ENCODE results near the gene SUGT1. TPM values are rescaled to one million over a fixed set of nuclear protein-coding genes. Genes with fewer than 3 reads are reported as not detected.

The SUGT1 gene
- total RNA-seq, 4 donors from 2014 or later = 27.3 to 47.3 (median 37.6) TPM

GRCh38 chr13:52642131-52642530 lies 10.5 kb upstream of the SUGT1 start, which contains the start of gene HNRNPA1L2:
TSS of gene HNRNPA1L2 (plus strand) at chr13:52642431. CDS start at chr13:52642493, 62 bp downstream.
- 98 to 99% methylated on average over 7 of the region's 7 CpGs for WGBS, 2 donors

DNA sequence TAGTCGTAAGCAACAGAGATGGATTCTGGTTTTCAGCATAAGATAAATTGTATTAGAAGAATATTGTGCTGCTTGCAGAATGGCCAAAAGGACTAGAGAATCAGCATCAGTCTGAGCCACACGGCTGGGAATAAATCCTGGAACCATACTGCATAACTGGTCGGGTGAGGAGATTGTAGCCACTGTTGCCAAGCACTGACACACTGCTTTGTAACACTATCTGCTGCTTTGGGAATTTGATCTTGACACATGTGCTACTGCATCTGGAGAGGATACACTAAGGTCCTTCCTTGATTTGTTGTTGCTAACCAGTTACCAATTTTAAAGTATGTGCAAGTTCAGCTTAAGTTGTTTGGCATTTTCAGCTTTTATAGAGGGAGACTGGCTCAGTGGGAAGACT lies 8.5 kb upstream of the SUGT1 start:
- H3K4me1 ChIP-seq = no peaks in the 10 kb centered on the region
- H3K4me3 ChIP-seq = no peak overlapping the region
- H3K27me3 ChIP-seq = no peaks in the 10 kb centered on the region
- no peak for TF ChIP-seq CTCF (IDR thresholded peaks at IDR 0.05)
- no peak for TF ChIP-seq POLR2A (IDR thresholded peaks at IDR 0.05)
- WGBS, 2 donors = 68 to 84% methylated on average over 3 of the region's 3 CpGs
- H3K9me3 ChIP-seq = no peaks in the 10 kb centered on the region
- no peak for DNase-seq (ENCODE audit: low spot score in 2 of 2)
- no peak overlapping the region for H3K27ac ChIP-seq
- H3K36me3 ChIP-seq = peaks cover 0 to 26% (median 0%) of the 10 kb centered on the region in 3 donors

More at GRCh38 chr13:52642131-52642530, 10.5 kb upstream of the SUGT1 start, which contains the start of gene HNRNPA1L2:
- no peak within 1 kb of the TSS for H3K27ac ChIP-seq
- H3K9me3 ChIP-seq = no peaks in the 10 kb centered on the region
- peaks cover 0 to 40% (median 0%) of the 10 kb centered on the region in 3 donors for H3K36me3 ChIP-seq
- no peak within 1 kb of the TSS for H3K4me3 ChIP-seq
- no peaks in the 10 kb centered on the region for H3K27me3 ChIP-seq
- DNase-seq (ENCODE audit: low spot score in 2 of 2) = no peak
- no peak for TF ChIP-seq POLR2A (IDR thresholded peaks at IDR 0.05)
- no peak for TF ChIP-seq EP300 (IDR thresholded peaks at IDR 0.05)
- TF ChIP-seq CTCF (IDR thresholded peaks at IDR 0.05) = no peak
- H3K4me1 ChIP-seq = no peaks in the 10 kb centered on the region

DNA sequence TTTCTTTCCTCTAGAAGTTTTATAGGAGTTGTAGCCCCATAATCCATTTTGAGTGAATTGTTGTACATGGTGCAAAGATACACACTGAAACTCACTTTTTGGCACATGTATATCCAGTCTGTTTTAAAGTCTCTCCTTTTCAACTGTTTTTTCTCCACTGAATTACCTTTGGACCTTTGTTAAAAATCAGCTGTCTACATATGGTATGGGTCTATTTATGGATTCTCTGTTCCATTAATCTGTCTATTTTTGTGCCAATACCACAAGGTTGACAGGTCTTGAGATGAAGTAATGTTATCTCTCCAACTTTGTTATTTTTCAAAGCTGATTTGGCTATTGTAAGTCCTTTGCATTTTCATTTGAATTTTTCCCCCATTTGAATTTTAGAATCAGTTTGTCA lies 5.7 kb upstream of the SUGT1 start:
- no peak for DNase-seq (ENCODE audit: low spot score in 2 of 2)
- peaks cover 0 to 27% (median 0%) of the 10 kb centered on the region in 3 donors for H3K36me3 ChIP-seq
- H3K27me3 ChIP-seq = no peaks in the 10 kb centered on the region
- TF ChIP-seq CTCF (IDR thresholded peaks at IDR 0.05) (no peak), EP300 (IDR thresholded peaks at IDR 0.05) (no peak), POLR2A (IDR thresholded peaks at IDR 0.05) (no peak)
- H3K4me3 ChIP-seq = no peak overlapping the region
- no peak overlapping the region for H3K27ac ChIP-seq
- peaks cover 0 to 18% (median 11%) of the 10 kb centered on the region in 4 donors for H3K4me1 ChIP-seq
- no peaks in the 10 kb centered on the region for H3K9me3 ChIP-seq

GRCh38 chr13:52650731-52651130 lies 1.9 kb upstream of the SUGT1 start:
- H3K36me3 ChIP-seq = peaks cover 0 to 24% (median 0%) of the 10 kb centered on the region in 3 donors
- TF ChIP-seq EP300 (IDR thresholded peaks at IDR 0.05) (no peak), POLR2A (IDR thresholded peaks at IDR 0.05) (no peak), CTCF (IDR thresholded peaks at IDR 0.05) (no peak)
- no peak overlapping the region for H3K27ac ChIP-seq
- H3K9me3 ChIP-seq = no peaks in the 10 kb centered on the region
- no peak overlapping the region for H3K4me3 ChIP-seq
- peaks cover 0 to 41% (median 25%) of the 10 kb centered on the region in 4 donors for H3K4me1 ChIP-seq
- DNase-seq (ENCODE audit: low spot score in 2 of 2) = no peak
- 81% methylated on average over 6 of the region's 6 CpGs for WGBS, 2 donors
- H3K27me3 ChIP-seq = no peaks in the 10 kb centered on the region

DNA sequence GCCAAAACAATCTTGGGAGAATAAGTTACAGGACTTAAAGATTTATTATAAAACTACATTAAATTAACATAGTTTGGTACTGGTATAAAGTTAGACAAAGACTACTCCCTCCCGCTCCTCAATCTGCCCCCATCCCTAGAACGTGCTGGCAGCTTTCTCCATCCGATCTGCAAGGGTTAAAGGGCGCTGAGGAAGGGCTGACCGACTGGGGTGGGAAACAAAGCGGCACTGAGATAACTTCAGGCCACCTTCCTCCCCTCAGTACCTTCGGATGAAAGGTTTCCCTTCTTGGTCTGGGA lies 790 bp upstream of the SUGT1 start:
- Histone ChIP-seq H3K36me3 (peaks cover 0 to 24% (median 0%) of the 10 kb centered on the region in 3 donors), H3K4me1 (peaks cover 0 to 53% (median 25%) of the 10 kb centered on the region in 4 donors), H3K27me3 (no peaks in the 10 kb centered on the region), H3K27ac (peak overlapping the region; percentile 90 to 98 (median 96)), H3K4me3 (peak overlapping the region; percentile 64 to 89 (median 76)), H3K9me3 (no peaks in the 10 kb centered on the region)
- TF ChIP-seq POLR2A (IDR thresholded peaks at IDR 0.05) (no peak), EP300 (IDR thresholded peaks at IDR 0.05) (no peak), CTCF (IDR thresholded peaks at IDR 0.05) (no peak)
- DNase-seq (ENCODE audit: low spot score in 2 of 2) = no peak
- 0% methylated on average over 7 of the region's 7 CpGs for WGBS, 2 donors

Measured in tibial nerve (tissue), 4 donors.